Fibroblast of the aortic adventitia (primary cell): ENCODE data around the gene BTBD16. TPM values are rescaled to one million over a fixed set of nuclear protein-coding genes. Genes with fewer than 3 reads are reported as not detected.

Experiments used
- DNase-seq: peaks from one replicate; pipeline ENCODE4 v3.0.0-alpha.2; 2010; ENCODE audit warnings: low read depth
- H3K4me3 ChIP-seq: 2 replicates; pipeline ENCODE4 v1.5.1; 2011; ENCODE audit warnings: low read depth, mild to moderate bottlenecking, control low read depth, low read length, moderate library complexity
- total RNA-seq: library from RNA; depleted of rRNA; stranded (reverse); fragments of >200 nt; gene quantifications from 2 replicates; pipeline ENCODE4 v1.2.3, GENCODE V29; 2012; ENCODE audit warnings: low replicate concordance
- TF ChIP-seq, protein P1 (sequence below): IDR thresholded peaks from 2 replicates; pipeline ENCODE4 v1.5.1; 2011; ENCODE audit warnings: mild to moderate bottlenecking, low read length, control low read depth, inconsistent platforms; ENCODE audit not compliant: insufficient read depth

Gene BTBD16
- total RNA-seq, 1 donor = 0.09 TPM

DNA sequence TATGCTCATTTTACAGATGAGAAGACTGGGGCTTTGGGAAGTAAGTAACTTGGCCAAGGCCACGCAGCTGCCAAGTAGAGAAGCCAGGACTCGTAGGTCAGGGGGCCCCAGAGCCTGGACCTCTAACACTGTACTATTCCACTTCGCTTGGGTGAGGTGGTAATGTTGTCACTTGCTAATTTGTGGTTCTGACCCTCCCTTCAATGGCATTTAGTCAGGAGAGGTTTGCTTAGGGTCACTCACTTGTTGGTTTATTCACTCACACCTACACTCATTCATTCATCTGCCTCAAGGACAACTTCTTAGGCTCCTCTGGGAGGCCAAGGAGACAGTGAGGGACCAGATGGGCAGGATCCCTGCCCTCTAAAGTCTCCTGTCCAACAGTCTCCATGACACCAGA, 21.3 kb downstream of the BTBD16 start:
- no peak for DNase-seq
- TF ChIP-seq, protein P1, sequence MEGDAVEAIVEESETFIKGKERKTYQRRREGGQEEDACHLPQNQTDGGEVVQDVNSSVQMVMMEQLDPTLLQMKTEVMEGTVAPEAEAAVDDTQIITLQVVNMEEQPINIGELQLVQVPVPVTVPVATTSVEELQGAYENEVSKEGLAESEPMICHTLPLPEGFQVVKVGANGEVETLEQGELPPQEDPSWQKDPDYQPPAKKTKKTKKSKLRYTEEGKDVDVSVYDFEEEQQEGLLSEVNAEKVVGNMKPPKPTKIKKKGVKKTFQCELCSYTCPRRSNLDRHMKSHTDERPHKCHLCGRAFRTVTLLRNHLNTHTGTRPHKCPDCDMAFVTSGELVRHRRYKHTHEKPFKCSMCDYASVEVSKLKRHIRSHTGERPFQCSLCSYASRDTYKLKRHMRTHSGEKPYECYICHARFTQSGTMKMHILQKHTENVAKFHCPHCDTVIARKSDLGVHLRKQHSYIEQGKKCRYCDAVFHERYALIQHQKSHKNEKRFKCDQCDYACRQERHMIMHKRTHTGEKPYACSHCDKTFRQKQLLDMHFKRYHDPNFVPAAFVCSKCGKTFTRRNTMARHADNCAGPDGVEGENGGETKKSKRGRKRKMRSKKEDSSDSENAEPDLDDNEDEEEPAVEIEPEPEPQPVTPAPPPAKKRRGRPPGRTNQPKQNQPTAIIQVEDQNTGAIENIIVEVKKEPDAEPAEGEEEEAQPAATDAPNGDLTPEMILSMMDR = no peak

DNA sequence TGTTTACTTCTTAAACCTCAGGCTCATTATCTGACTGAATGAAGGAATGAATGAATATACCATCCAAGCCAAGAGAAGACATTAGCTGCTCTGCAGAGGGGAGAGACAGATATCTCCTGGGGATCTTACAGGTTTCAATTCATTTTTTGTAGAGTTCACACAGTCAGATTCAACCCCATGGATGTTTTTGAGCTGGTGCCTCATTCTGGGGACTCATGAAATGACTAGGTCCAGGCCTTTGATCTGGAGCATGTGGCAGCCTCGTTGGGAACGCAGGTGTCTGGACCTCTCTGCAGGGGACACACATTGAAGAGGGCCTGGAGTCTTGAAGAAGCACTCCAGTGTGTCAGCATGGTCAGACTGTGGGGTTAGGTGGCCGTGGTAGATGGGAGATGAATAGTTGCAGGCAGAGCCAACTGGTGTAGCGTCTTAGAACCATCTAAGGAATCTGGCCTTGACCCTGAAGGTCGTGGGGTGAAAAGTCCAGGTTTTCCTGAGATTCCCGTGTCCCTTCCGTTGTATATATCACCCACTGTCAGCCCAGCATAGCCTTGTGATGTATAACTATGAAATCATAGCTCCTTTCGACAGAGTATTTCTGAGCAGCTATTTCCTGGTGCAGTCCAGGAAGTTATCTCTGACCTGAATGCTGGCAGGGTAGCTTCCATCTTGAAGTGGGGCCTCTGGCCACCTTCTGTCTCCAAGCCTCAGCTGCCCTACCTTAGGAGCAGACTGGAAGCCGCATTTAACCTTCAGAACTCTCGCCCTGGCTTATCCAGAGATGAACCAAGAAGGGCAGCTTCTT, 22.3 kb downstream of the BTBD16 start:
- no peak for DNase-seq
- TF ChIP-seq, protein P1 = no peak
- H3K4me3 ChIP-seq = no peak overlapping the region

More for the DNA sequence above, 21.3 kb downstream of the BTBD16 start:
- no peak overlapping the region for H3K4me3 ChIP-seq

DNA sequence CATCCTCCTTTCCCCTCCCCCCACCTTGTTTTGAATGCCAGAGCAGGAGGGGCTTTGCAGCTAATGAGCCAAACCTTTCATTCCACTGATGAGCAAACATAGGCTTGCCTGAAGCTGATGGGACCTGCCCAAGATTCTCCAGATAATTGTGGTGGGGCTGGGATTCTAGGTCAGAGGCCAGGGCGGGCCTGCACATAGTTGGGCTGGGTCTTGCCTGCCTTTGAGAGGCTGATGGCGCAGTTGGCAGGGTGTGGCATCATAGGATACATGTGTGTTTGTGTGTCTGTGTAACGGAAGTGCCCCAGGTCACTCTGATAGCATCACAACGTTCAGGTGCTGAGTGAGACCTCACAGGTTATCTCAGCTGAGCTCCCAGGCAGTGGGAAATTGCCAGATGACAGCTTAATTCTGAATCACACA, 22.9 kb downstream of the BTBD16 start:
- no peak overlapping the region for H3K4me3 ChIP-seq
- DNase-seq = no peak
- TF ChIP-seq, protein P1 = no peak

DNA sequence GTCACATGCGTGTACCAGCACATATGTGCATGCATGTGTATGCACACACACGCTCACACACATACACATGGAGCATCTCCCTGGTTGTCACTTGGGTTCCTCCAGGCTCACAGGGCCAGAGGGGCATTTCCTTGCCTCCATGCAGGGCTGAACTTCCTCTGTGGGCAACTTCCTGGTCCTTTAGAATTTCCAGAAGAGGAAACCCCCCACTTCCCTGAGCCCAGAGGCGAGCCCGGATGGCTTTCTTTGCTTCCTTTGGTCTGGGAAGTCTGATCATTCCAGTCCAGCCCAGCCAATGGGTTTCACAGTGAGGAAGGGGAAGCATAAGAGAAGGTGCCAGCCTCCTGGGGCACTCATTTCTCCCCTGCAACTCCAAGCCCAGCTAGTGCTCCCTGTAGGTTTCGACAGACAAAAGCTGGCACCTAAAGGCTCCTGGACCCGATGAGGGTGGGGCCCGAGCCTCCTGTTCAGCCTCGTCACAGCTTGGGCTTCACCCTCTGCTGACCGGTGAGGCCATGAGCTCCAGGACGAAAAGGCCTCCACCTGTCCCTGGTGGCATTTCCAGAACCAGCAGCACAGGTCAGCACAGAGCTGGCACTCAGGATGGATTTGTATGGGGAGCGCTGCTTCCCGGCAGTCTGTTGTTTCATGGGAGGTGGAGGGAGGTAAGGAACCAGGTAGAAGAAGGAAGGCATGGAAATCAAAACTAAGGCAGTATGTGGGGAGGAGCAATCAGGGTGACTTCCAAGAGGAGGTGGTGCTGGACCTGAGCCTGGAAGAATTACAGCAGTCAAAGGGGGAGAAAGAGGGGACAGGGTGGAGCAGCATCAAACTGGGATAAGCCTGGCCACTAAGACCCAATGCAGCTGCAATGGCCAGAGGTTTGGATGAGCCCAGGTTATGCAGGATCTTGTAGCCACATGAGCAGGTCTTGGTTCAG, 23.7 kb downstream of the BTBD16 start:
- H3K4me3 ChIP-seq = no peak overlapping the region
- TF ChIP-seq, protein P1 = no peak

DNA sequence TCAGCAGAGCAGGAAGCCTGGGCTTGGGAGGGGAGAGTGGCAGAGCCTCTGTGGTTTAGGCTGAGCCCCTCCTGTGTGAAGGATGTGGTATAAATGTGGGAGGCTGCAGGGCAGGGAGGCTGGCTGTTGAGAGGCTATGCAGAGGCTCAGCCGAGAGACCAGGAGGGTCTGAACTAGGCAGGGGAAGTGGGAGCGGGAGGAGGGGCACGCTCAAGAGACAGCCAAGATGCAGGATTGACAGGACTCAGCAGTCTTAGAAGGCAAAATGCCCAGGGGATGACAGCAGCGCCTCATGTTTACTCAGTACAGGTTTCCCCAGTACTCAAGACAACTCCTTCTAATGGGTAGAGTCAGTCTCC, 24.3 kb downstream of the BTBD16 start:
- H3K4me3 ChIP-seq = no peak overlapping the region
- TF ChIP-seq, protein P1 = no peak
- no peak for DNase-seq

More for the DNA sequence above, 23.7 kb downstream of the BTBD16 start:
- DNase-seq = no peak

DNA sequence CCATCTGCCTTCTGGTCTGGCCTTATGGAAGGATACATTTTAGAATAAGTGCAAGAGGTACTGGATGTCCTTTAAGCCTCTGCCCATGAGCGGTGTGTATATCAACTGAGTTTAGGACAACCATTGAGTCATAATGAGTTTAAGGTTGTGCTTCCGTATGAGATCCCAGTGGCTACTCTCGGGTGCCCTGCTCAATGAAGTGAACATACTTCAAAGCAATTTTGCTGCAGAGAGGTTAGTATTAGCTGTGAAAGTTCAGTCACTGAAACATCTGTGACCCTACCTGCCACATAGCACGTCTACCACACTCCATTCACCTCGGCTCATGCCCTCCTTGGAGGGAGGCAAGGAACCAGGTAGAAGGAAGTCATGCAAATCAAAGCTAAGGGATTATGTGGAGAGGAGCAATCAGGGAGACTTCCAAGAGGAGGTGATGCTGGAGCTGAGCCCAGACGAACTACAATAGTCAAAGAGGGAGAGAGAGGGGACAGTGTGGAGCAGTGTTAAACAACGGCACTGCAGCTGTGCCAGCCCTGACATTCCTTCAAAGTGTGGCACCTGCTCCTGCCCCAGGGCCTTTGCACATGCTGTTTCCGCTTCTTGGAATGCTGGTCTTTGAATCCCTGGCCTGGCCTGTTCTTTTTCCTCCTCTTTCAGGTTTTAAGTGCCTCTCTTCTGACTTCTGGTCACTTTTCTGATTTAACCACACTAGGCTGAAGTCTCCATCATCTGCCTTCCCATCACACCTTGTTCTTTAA, 25.4 kb downstream of the BTBD16 start:
- DNase-seq = no peak
- TF ChIP-seq, protein P1 = no peak
- H3K4me3 ChIP-seq = no peak overlapping the region
